Skeletal muscle satellite cell (primary cell): ENCODE results near the gene TRIB2.

ENCODE experiments used
- H3K27me3 ChIP-seq: 2 replicates; pipeline ENCODE4 v1.7.0; 2013; ENCODE audit warnings: low read length; ENCODE audit not compliant: control insufficient read depth, insufficient read depth
- H3K36me3 ChIP-seq: 2 replicates; pipeline ENCODE4 v1.7.0; 2013; ENCODE audit warnings: mild to moderate bottlenecking, control low read depth, low read length; ENCODE audit not compliant: insufficient read depth
- H3K4me1 ChIP-seq: 2 replicates; pipeline ENCODE4 v1.7.0; 2013; ENCODE audit warnings: low read length; ENCODE audit not compliant: control insufficient read depth, insufficient read depth
- H3K4me2 ChIP-seq: 2 replicates; pipeline ENCODE4 v1.7.0; 2013; ENCODE audit warnings: mild to moderate bottlenecking, low read length
- H3K4me3 ChIP-seq: 2 replicates; pipeline ENCODE4 v1.7.0; 2013; ENCODE audit warnings: low read length
- H3K9ac ChIP-seq: 2 replicates; pipeline ENCODE4 v1.7.0; 2013; ENCODE audit warnings: mild to moderate bottlenecking, low read depth, low read length, moderate library complexity
- H3K9me3 ChIP-seq: replicated peaks from 2 replicates; pipeline ENCODE4 v1.7.0; 2013; ENCODE audit warnings: mild to moderate bottlenecking, control low read depth, low read length

TRIB2 gene

GRCh38 chr2:12761104-12761503 lies 44.4 kb downstream of the TRIB2 start:
- Histone ChIP-seq H3K27me3 (no peaks in the 10 kb centered on the region), H3K9me3 (no peaks in the 10 kb centered on the region), H3K4me3 (no peak overlapping the region), H3K4me1 (peaks cover 14% of the 10 kb centered on the region), H3K9ac (no peak overlapping the region), H3K4me2 (no peak overlapping the region), H3K36me3 (no peaks in the 10 kb centered on the region)

- Histone ChIP-seq H3K36me3 (no peaks in the 10 kb centered on the region), H3K4me2 (no peak overlapping the region), H3K27me3 (no peaks in the 10 kb centered on the region), H3K9ac (no peak overlapping the region), H3K4me3 (no peak overlapping the region), H3K4me1 (peaks cover 18% of the 10 kb centered on the region), H3K9me3 (no peaks in the 10 kb centered on the region)
Observed at GRCh38 chr2:12762337-12762736, 45.6 kb downstream of the TRIB2 start.

GRCh38 chr2:12762976-12763375 lies 46.2 kb downstream of the TRIB2 start:
- H3K36me3 ChIP-seq: no peaks in the 10 kb centered on the region
- no peaks in the 10 kb centered on the region for H3K9me3 ChIP-seq
- no peak overlapping the region for H3K4me2 ChIP-seq
- H3K27me3 ChIP-seq: no peaks in the 10 kb centered on the region
- no peak overlapping the region for H3K9ac ChIP-seq
- H3K4me1 ChIP-seq: peaks cover 18% of the 10 kb centered on the region
- no peak overlapping the region for H3K4me3 ChIP-seq

GRCh38 chr2:12763486-12763885 lies 46.8 kb downstream of the TRIB2 start:
- no peak overlapping the region for H3K4me2 ChIP-seq
- H3K4me3 ChIP-seq: no peak overlapping the region
- H3K4me1 ChIP-seq: peaks cover 18% of the 10 kb centered on the region
- H3K9me3 ChIP-seq: no peaks in the 10 kb centered on the region
- no peaks in the 10 kb centered on the region for H3K27me3 ChIP-seq
- no peaks in the 10 kb centered on the region for H3K36me3 ChIP-seq
- no peak overlapping the region for H3K9ac ChIP-seq

- Histone ChIP-seq H3K4me1 (peaks cover 13% of the 10 kb centered on the region), H3K4me3 (no peak overlapping the region), H3K4me2 (no peak overlapping the region), H3K36me3 (no peaks in the 10 kb centered on the region), H3K27me3 (no peaks in the 10 kb centered on the region), H3K9me3 (no peaks in the 10 kb centered on the region), H3K9ac (no peak overlapping the region)
Observed at GRCh38 chr2:12764075-12764730, 47.5 kb downstream of the TRIB2 start.

GRCh38 chr2:12764849-12765605 lies 48.3 kb downstream of the TRIB2 start:
- H3K36me3 ChIP-seq: no peaks in the 10 kb centered on the region

GRCh38 chr2:12766421-12766879 lies 49.7 kb downstream of the TRIB2 start:
- H3K4me2 ChIP-seq: no peak overlapping the region
- H3K36me3 ChIP-seq: no peaks in the 10 kb centered on the region

More at GRCh38 chr2:12764849-12765605, 48.3 kb downstream of the TRIB2 start:
- no peaks in the 10 kb centered on the region for H3K27me3 ChIP-seq
- H3K4me3 ChIP-seq: no peak overlapping the region
- H3K9me3 ChIP-seq: no peaks in the 10 kb centered on the region
- H3K4me1 ChIP-seq: peaks cover 5% of the 10 kb centered on the region
- H3K9ac ChIP-seq: no peak overlapping the region
- H3K4me2 ChIP-seq: no peak overlapping the region

GRCh38 chr2:12767541-12767940 lies 50.8 kb downstream of the TRIB2 start:
- Histone ChIP-seq H3K27me3 (no peaks in the 10 kb centered on the region), H3K36me3 (no peaks in the 10 kb centered on the region), H3K9ac (no peak overlapping the region), H3K4me1 (peaks cover 4% of the 10 kb centered on the region), H3K9me3 (no peaks in the 10 kb centered on the region), H3K4me2 (no peak overlapping the region), H3K4me3 (no peak overlapping the region)

More at GRCh38 chr2:12766421-12766879, 49.7 kb downstream of the TRIB2 start:
- Histone ChIP-seq H3K9ac (no peak overlapping the region), H3K9me3 (no peaks in the 10 kb centered on the region), H3K4me3 (no peak overlapping the region), H3K27me3 (no peaks in the 10 kb centered on the region), H3K4me1 (peaks cover 4% of the 10 kb centered on the region)

- no peak overlapping the region for H3K9ac ChIP-seq
- peaks cover 4% of the 10 kb centered on the region for H3K4me1 ChIP-seq
- H3K36me3 ChIP-seq: no peaks in the 10 kb centered on the region
- H3K27me3 ChIP-seq: no peaks in the 10 kb centered on the region
- no peak overlapping the region for H3K4me3 ChIP-seq
- H3K4me2 ChIP-seq: no peak overlapping the region
- no peaks in the 10 kb centered on the region for H3K9me3 ChIP-seq
Observed at GRCh38 chr2:12767996-12768624, 51.4 kb downstream of the TRIB2 start.

- Histone ChIP-seq H3K27me3 (no peaks in the 10 kb centered on the region), H3K36me3 (no peaks in the 10 kb centered on the region), H3K9me3 (no peaks in the 10 kb centered on the region), H3K9ac (no peak overlapping the region), H3K4me2 (no peak overlapping the region), H3K4me1 (peaks cover 4% of the 10 kb centered on the region), H3K4me3 (no peak overlapping the region)
Observed at GRCh38 chr2:12769492-12770105, 52.9 kb downstream of the TRIB2 start.

GRCh38 chr2:12770300-12770968 lies 53.7 kb downstream of the TRIB2 start:
- H3K36me3 ChIP-seq: no peaks in the 10 kb centered on the region
- H3K9ac ChIP-seq: no peak overlapping the region
- no peaks in the 10 kb centered on the region for H3K27me3 ChIP-seq
- peaks cover 1% of the 10 kb centered on the region for H3K9me3 ChIP-seq
- H3K4me3 ChIP-seq: no peak overlapping the region
- peaks cover 4% of the 10 kb centered on the region for H3K4me1 ChIP-seq
- no peak overlapping the region for H3K4me2 ChIP-seq
